ENCODE measurements around the gene E2F3.

The E2F3 gene

GRCh38 chr6:20400456-20401204 lies 1.0 kb upstream of the E2F3 start:
- TF ChIP-seq, protein P1, sequence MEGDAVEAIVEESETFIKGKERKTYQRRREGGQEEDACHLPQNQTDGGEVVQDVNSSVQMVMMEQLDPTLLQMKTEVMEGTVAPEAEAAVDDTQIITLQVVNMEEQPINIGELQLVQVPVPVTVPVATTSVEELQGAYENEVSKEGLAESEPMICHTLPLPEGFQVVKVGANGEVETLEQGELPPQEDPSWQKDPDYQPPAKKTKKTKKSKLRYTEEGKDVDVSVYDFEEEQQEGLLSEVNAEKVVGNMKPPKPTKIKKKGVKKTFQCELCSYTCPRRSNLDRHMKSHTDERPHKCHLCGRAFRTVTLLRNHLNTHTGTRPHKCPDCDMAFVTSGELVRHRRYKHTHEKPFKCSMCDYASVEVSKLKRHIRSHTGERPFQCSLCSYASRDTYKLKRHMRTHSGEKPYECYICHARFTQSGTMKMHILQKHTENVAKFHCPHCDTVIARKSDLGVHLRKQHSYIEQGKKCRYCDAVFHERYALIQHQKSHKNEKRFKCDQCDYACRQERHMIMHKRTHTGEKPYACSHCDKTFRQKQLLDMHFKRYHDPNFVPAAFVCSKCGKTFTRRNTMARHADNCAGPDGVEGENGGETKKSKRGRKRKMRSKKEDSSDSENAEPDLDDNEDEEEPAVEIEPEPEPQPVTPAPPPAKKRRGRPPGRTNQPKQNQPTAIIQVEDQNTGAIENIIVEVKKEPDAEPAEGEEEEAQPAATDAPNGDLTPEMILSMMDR (IDR thresholded peaks at IDR 0.05; ENCODE audit: insufficient read depth, low read depth, low read length, missing control alignments) = no peak
- DNase-seq (ENCODE audit: low read depth) = peak; percentile 65
- H3K4me3 ChIP-seq (ENCODE audit: low read length) = peak overlapping the region; percentile 76

DNA sequence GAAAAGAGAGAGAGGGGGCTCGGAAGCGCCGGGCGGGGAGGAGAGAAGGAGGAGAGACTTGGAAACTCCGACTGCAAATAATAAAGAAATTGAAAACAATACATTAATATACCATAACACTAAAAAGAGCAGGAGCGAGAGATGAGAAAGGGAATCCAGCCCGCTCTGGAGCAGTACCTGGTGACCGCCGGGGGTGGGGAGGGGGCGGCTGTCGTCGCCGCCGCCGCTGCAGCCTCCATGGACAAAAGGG lies 338 bp downstream of the E2F3 start:
- TF ChIP-seq, protein P1 (IDR thresholded peaks at IDR 0.05; ENCODE audit: insufficient read depth, low read depth, low read length, missing control alignments) = no peak
- no peak for DNase-seq (ENCODE audit: low read depth)
- peak overlapping the region; percentile 72 for H3K4me3 ChIP-seq (ENCODE audit: low read length)

DNA sequence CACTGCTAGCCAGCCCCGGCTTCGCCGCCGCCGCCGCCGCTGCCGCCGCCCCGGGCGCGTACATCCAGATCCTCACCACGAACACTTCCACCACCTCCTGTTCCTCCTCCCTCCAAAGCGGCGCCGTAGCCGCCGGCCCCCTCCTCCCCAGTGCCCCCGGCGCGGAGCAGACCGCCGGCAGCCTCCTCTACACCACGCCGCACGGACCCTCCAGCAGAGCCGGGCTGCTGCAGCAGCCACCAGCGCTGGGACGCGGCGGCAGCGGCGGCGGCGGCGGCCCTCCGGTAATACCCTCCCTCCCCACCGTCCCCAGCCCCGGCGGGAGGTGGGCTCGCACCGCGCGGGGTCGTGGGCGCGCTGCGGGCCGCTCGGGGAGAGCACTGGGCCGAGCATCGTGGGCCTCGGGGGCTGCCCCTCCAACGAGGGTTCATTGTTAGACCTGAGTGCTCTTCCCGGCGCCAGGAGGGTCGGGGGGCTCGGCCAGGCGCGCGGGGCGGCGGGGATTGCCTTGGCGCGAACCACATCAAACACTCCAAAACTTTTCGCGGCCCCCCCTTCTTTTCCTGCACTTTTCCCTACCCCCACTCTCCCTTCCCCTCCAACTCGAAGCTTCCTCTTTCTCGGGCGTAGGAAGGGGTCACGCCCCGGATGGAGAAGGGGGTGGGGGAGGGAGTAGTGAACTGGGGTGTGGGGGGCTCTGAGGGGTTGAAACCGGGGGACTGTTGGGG lies 827 bp downstream of the E2F3 start:
- DNase-seq (ENCODE audit: low read depth) = peak; percentile 45

DNA sequence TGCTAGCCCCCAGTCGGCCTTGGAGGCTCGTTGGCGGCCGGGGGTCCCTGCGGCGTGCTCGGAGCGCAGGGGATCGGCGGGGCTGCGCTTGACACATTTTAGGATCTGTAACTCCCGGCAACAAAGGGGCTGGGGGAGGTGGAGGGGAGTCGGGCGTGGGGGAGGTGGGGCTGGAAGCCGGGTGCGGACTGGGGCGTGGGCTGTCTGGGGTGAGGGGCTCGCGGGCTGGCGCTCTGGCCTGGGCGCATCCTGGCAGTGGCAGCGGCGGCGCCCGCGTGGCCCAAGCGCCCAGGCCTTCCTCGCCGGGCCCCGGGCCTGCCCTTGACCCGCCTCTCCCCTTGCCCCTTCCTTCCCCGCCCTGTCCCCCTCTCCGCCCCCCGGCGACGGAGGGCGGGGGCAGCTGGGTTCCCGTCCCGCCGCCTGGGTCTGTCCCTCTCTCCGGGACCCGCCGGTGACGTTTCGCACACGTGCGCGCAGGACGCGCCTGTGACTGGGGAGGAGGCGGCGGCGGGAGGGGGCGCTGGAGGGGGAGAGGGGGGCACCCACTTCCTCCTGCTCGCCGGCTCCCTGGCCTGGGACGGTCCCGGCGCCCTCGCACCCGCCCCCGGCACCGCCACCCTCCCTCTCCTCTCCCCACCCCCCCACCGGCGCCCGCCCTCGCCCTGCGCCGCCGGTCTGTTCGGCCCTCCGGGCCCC lies 1.5 kb downstream of the E2F3 start:
- TF ChIP-seq, protein P1 (IDR thresholded peaks at IDR 0.05; ENCODE audit: insufficient read depth, low read depth, low read length, missing control alignments) = no peak
- H3K4me3 ChIP-seq (ENCODE audit: low read length) = peak overlapping the region; percentile 72
- DNase-seq (ENCODE audit: low read depth) = peak; percentile 84

More for the DNA sequence above, 827 bp downstream of the E2F3 start:
- peak overlapping the region; percentile 72 for H3K4me3 ChIP-seq (ENCODE audit: low read length)
- TF ChIP-seq, protein P1 (IDR thresholded peaks at IDR 0.05; ENCODE audit: insufficient read depth, low read depth, low read length, missing control alignments) = no peak

- TF ChIP-seq, protein P1 (IDR thresholded peaks at IDR 0.05; ENCODE audit: insufficient read depth, low read depth, low read length, missing control alignments) = no peak
- H3K4me3 ChIP-seq (ENCODE audit: low read length) = peak overlapping the region; percentile 72
- DNase-seq (ENCODE audit: low read depth) = peak; percentile 71
Observed at GRCh38 chr6:20403766-20404640, 2.3 kb downstream of the E2F3 start.

DNA sequence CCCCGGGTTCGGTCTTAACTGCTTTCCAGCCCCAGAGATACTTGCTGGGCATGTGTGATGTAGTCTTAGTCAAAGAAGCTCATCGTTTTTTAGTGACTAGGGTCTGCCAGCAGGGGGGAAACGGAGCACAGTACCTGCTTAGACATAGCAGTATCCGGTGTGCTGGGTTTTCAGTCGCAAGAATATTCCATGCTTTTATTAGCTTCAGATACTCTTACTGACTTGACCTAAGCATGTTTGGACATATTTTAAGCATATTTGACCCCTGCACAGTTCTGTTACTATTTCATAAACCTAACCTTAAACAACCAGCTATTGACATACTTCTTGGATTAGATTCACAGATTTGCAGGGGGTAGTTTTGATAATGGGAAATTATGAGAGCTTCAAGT lies 3.0 kb downstream of the E2F3 start:
- peak; percentile 81 for DNase-seq (ENCODE audit: low read depth)
- TF ChIP-seq, protein P1 (IDR thresholded peaks at IDR 0.05; ENCODE audit: insufficient read depth, low read depth, low read length, missing control alignments) = peak; percentile 62
- H3K4me3 ChIP-seq (ENCODE audit: low read length) = peak overlapping the region; percentile 72

Measured in epithelial cell of esophagus (primary cell).